Endothelial cell (in vitro differentiated cells): Measurements from ENCODE around the gene ZNF341. TPM values are rescaled to one million over a fixed set of nuclear protein-coding genes. Genes with fewer than 3 reads are reported as not detected.

Experiments
- DNase-seq: peaks from one replicate; pipeline ENCODE4 v3.0.0; 2021; ENCODE audit warnings: low spot score
- H3K27ac Mint-ChIP-seq: one replicate; pipeline ENCODE4 v1.8.0; 2021; ENCODE audit warnings: mixed read lengths, inconsistent platforms; ENCODE audit not compliant: unreplicated experiment
- H3K27me3 Mint-ChIP-seq: one replicate; pipeline ENCODE4 v1.8.0; 2021; ENCODE audit warnings: mild to moderate bottlenecking, moderate library complexity, mixed read lengths, inconsistent platforms; ENCODE audit not compliant: unreplicated experiment
- H3K36me3 Mint-ChIP-seq: one replicate; pipeline ENCODE4 v1.8.0; 2021; ENCODE audit warnings: mild to moderate bottlenecking, low read depth, mixed read lengths, inconsistent platforms; ENCODE audit not compliant: unreplicated experiment
- H3K4me1 Mint-ChIP-seq: one replicate; pipeline ENCODE4 v1.8.0; 2021; ENCODE audit warnings: mild to moderate bottlenecking, mixed read lengths, inconsistent platforms; ENCODE audit not compliant: unreplicated experiment
- H3K4me3 Mint-ChIP-seq: one replicate; pipeline ENCODE4 v1.8.0; 2021; ENCODE audit warnings: mild to moderate bottlenecking, mixed read lengths, inconsistent platforms; ENCODE audit not compliant: unreplicated experiment
- H3K9me3 Mint-ChIP-seq: one replicate; pipeline ENCODE4 v1.8.0; 2021; ENCODE audit warnings: mixed read lengths, inconsistent platforms; ENCODE audit not compliant: unreplicated experiment
- CTCF ChIP-seq: fragments of 200-600 bp; sonication (generic); IDR thresholded peaks from one replicate; pipeline ENCODE4 v1.5.0; 2021; ENCODE audit warnings: antibody characterized with exemption; ENCODE audit not compliant: unreplicated experiment
- total RNA-seq: library from RNA; stranded (reverse); fragmentation: NEBNext Ultra II Directional; extraction: Animal tissue kit (Norgen Biotek cat#: 25700); gene quantifications from one replicate; pipeline ENCODE4 v1.2.1, GENCODE V29; 2021; ENCODE audit not compliant: unreplicated experiment

ZNF341 gene
- total RNA-seq, 1 donor from 2014 or later = 3.5 TPM

GRCh38 chr20:33703498-33704137 lies 28.2 kb upstream of the ZNF341 start:
- Mint-ChIP-seq H3K9me3 (no peaks in the 10 kb centered on the region), H3K27me3 (peaks cover 4% of the 10 kb centered on the region), H3K4me1 (no peaks in the 10 kb centered on the region), H3K27ac (no peak overlapping the region), H3K36me3 (peaks cover 8% of the 10 kb centered on the region), H3K4me3 (peak overlapping the region; percentile 18)
- no peak for DNase-seq
- TF ChIP-seq CTCF = no peak

DNA sequence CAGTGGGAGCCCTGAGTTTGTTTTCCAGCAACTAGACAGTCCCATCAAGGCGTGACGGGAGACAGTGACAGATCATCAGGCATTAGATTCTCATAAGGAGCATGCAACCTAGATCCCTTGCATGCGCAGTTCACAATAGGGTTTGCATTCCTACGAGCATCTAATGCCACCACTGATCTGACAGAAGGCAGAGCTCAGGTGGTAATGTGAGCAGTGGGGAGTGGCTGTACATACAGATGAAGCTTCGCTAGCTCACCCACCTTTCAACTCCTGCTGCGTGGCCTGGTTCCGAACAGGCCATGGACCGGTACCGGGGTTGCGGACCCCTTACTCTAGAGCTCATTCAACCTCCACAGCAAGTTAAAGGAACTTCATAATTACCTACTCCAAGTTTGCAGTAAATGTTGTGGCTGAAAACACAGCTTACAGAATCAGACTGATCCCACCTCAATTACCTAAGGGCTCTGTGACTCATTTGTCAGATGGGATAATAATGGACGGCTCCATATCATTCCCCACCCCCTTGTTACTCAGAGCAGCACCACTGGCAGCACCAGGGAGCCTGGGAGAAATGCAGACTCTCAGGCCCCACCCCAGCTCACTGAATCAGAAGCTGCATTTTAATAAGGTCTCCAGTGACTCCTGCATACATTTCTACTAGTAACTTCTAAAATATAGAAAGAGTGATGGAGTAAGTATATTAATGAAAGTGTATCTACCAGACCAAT lies 27.4 kb upstream of the ZNF341 start:
- DNase-seq = no peak
- no peak for TF ChIP-seq CTCF
- H3K4me3 Mint-ChIP-seq = no peak overlapping the region
- H3K27me3 Mint-ChIP-seq = peaks cover 4% of the 10 kb centered on the region
- no peak overlapping the region for H3K27ac Mint-ChIP-seq
- H3K4me1 Mint-ChIP-seq = no peaks in the 10 kb centered on the region
- peaks cover 8% of the 10 kb centered on the region for H3K36me3 Mint-ChIP-seq
- no peaks in the 10 kb centered on the region for H3K9me3 Mint-ChIP-seq

DNA sequence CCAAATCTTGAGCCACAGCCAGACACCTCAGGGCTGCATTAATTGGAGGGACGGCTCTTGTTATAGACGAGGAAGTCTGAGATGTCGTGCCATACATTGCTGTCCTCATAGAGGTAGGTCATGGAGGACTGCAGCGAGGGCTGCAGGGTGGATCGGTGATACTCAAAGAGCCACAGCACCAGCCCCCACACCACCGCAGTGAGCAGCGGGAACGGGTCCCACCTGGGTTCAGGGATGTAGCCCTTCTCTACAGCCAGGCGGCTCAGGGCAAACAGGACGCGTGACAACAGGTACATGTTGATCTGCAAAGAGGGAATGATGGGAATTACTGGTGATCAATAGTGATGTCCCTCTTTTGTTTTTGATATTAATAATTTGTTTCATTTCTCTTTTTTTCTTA lies 24.1 kb upstream of the ZNF341 start:
- Mint-ChIP-seq H3K27me3 (peaks cover 2% of the 10 kb centered on the region), H3K9me3 (no peaks in the 10 kb centered on the region), H3K27ac (no peak overlapping the region), H3K36me3 (peaks cover 10% of the 10 kb centered on the region), H3K4me1 (no peaks in the 10 kb centered on the region), H3K4me3 (no peak overlapping the region)
- DNase-seq = no peak
- TF ChIP-seq CTCF = no peak

DNA sequence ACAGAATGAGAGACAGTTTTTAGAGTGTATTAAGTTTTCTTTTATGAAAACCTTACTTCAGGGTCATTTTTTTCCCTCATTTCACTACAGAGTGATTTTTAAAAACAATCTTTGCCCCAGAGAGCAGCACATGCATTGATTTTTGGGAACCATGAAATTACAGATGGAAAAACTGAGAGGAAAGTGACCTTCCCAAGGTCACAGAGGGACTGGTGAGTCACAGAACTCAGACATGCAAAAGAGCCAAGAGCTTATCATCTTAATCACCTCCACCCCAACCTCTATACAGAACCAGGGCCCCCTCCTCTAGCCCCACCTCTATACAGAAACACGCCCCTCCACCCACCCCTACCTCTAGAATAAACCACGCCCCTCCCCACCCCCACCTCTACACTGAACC lies 22.4 kb upstream of the ZNF341 start:
- H3K4me1 Mint-ChIP-seq = no peaks in the 10 kb centered on the region

More for the DNA sequence above, 22.4 kb upstream of the ZNF341 start:
- H3K9me3 Mint-ChIP-seq = no peaks in the 10 kb centered on the region
- TF ChIP-seq CTCF = no peak
- DNase-seq = no peak
- peaks cover 8% of the 10 kb centered on the region for H3K27me3 Mint-ChIP-seq
- peaks cover 5% of the 10 kb centered on the region for H3K36me3 Mint-ChIP-seq
- no peak overlapping the region for H3K27ac Mint-ChIP-seq
- no peak overlapping the region for H3K4me3 Mint-ChIP-seq
